CD4-positive, CD25-positive, alpha-beta regulatory T cell (primary cell): ENCODE data around the gene EXOC6. TPM values are rescaled to one million over a fixed set of nuclear protein-coding genes. Genes with fewer than 3 reads are reported as not detected.

Source experiments
- ATAC-seq, 2 donors: fragments of 150-1000 bp; cut with Tn5 transposase; one replicate each; pipeline ENCODE4 v1.10.0; 2021; ENCODE audit warnings: low read depth in 2 of 2, moderate number of reproducible peaks in 2 of 2, moderate library complexity in 1 of 2
- DNase-seq, 3 donors: peaks; one replicate each; pipeline versions ENCODE4 v3.0.0 to v3.0.0-alpha.2; 2012 to 2022; ENCODE audit warnings: mixed read lengths in 1 of 3
- H3K27ac ChIP-seq: one replicate; pipeline ENCODE4 v1.7.0; 2013; ENCODE audit warnings: mild to moderate bottlenecking, low read length; ENCODE audit not compliant: insufficient read depth, poor library complexity, severe bottlenecking
- H3K27me3 ChIP-seq: one replicate; pipeline ENCODE4 v1.7.0; 2013; ENCODE audit warnings: low read length; ENCODE audit not compliant: control insufficient read depth, insufficient read depth
- H3K36me3 ChIP-seq: one replicate; pipeline ENCODE4 v1.7.0; 2013; ENCODE audit warnings: mild to moderate bottlenecking, low read length, moderate library complexity; ENCODE audit not compliant: control insufficient read depth, insufficient read depth
- H3K4me1 ChIP-seq: 2 replicates; pipeline ENCODE4 v1.7.0; 2013; ENCODE audit warnings: mild to moderate bottlenecking, low read length; ENCODE audit not compliant: insufficient read depth, control insufficient read depth, poor library complexity, severe bottlenecking
- H3K4me3 ChIP-seq: one replicate; pipeline ENCODE4 v1.7.0; 2013; ENCODE audit warnings: low read depth, mild to moderate bottlenecking, low read length, moderate library complexity
- H3K9me3 ChIP-seq, 2 experiments: 1 replicate in 1 of 2; 2 replicates in 1 of 2; pipeline ENCODE4 v1.7.0; 2013; ENCODE audit warnings: low read length in 2 of 2, mild to moderate bottlenecking in 1 of 2, moderate library complexity in 1 of 2; ENCODE audit not compliant: control insufficient read depth in 2 of 2
- H3K27ac Mint-ChIP-seq, 3 donors: one replicate each; pipeline ENCODE4 v1.8.0; 2020 to 2022; ENCODE audit warnings: mild to moderate bottlenecking in 3 of 3, mixed read lengths in 3 of 3, moderate library complexity in 2 of 3
- H3K27me3 Mint-ChIP-seq: one replicate; pipeline ENCODE4 v1.8.0; 2022; ENCODE audit warnings: mild to moderate bottlenecking, mixed read lengths
- H3K36me3 Mint-ChIP-seq: one replicate; pipeline ENCODE4 v1.8.0; 2020; ENCODE audit warnings: mixed read lengths
- H3K4me1 Mint-ChIP-seq, 4 donors: one replicate each; pipeline ENCODE4 v1.8.0; 2020 to 2022; ENCODE audit warnings: mixed read lengths in 4 of 4, mild to moderate bottlenecking in 1 of 4
- H3K4me3 Mint-ChIP-seq, 4 donors: one replicate each; pipeline ENCODE4 v1.8.0; 2020 to 2022; ENCODE audit warnings: mild to moderate bottlenecking in 4 of 4, mixed read lengths in 4 of 4, moderate library complexity in 3 of 4
- H3K9me3 Mint-ChIP-seq, 7 donors: one replicate each; pipeline ENCODE4 v1.8.0; 2020 to 2022; ENCODE audit warnings: mixed read lengths in 7 of 7, mild to moderate bottlenecking in 3 of 7, moderate library complexity in 2 of 7
- polyA plus RNA-seq, 4 donors: library from polyadenylated mRNA; unstranded; fragments of 300-500 nt; fragmentation: Illumina TruSeq; gene quantifications; one replicate each; pipeline ENCODE4 v1.2.3, GENCODE V29; 2021
- total RNA-seq: library from RNA; stranded (reverse); gene quantifications from one replicate; pipeline ENCODE4 v1.2.3, GENCODE V29; 2022

Gene EXOC6
- total and polyA plus RNA-seq, 5 donors from 2014 or later, result 7.5 to 16.9 (median 10.0) TPM

- Mint-ChIP-seq H3K4me3 (no peak overlapping the region), H3K27ac (peak overlapping the region in 1 of 3 donors; percentile 1), H3K27me3 (no peaks in the 10 kb centered on the region), H3K36me3 (peaks cover 23% of the 10 kb centered on the region), H3K4me1 (peaks cover 0 to 4% (median 0%) of the 10 kb centered on the region in 4 donors), H3K9me3 (peaks cover 0 to 2% (median 0%) of the 10 kb centered on the region in 7 donors)
- H3K27ac ChIP-seq, result no peak overlapping the region
- no peaks in the 10 kb centered on the region for H3K9me3 ChIP-seq
- H3K36me3 ChIP-seq, result peaks cover 15% of the 10 kb centered on the region
- no peak for DNase-seq
- H3K4me3 ChIP-seq, result no peak overlapping the region
- no peaks in the 10 kb centered on the region for H3K27me3 ChIP-seq
- ATAC-seq, result no peak
- no peaks in the 10 kb centered on the region for H3K4me1 ChIP-seq
These were observed 109.1 kb downstream of the EXOC6 start for GRCh38 chr10:92957223-92958010.

GRCh38 chr10:92961638-92962037 is 113.3 kb downstream of the EXOC6 start:
- no peak overlapping the region for H3K27ac ChIP-seq
- Mint-ChIP-seq H3K9me3 (no peaks in the 10 kb centered on the region), H3K4me1 (peaks cover 0 to 4% (median 1%) of the 10 kb centered on the region in 4 donors), H3K36me3 (peaks cover 14% of the 10 kb centered on the region), H3K27me3 (no peaks in the 10 kb centered on the region), H3K4me3 (no peak overlapping the region), H3K27ac (no peak overlapping the region)
- no peak overlapping the region for H3K4me3 ChIP-seq
- H3K9me3 ChIP-seq, result no peaks in the 10 kb centered on the region
- no peak for ATAC-seq
- no peaks in the 10 kb centered on the region for H3K27me3 ChIP-seq
- no peak for DNase-seq
- H3K36me3 ChIP-seq, result peaks cover 3% of the 10 kb centered on the region
- H3K4me1 ChIP-seq, result no peaks in the 10 kb centered on the region

DNA sequence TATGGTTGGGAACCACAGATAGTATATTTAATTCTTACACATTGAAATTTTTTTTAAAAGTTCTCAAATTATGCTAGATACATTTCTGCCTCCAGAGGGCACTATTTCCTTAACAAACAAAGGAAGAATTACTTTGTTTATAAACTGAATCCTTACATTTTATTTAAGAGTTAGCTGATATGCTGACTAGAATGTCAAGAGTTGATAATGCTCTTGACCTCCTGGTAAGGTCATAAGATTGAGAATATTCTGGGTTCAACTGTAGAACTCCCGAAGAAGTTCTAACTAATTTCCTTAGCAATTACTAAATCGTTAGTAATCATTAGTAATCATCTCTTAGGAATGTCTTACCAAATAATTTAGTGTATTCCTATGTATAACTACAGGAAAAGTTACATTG is 117.0 kb downstream of the EXOC6 start:
- Histone ChIP-seq H3K36me3 (peaks cover 3% of the 10 kb centered on the region), H3K27me3 (no peaks in the 10 kb centered on the region), H3K27ac (no peak overlapping the region), H3K9me3 (no peaks in the 10 kb centered on the region), H3K4me3 (no peak overlapping the region), H3K4me1 (no peaks in the 10 kb centered on the region)
- Mint-ChIP-seq H3K4me1 (peaks cover 0 to 3% (median 0%) of the 10 kb centered on the region in 4 donors), H3K27me3 (no peaks in the 10 kb centered on the region), H3K36me3 (peaks cover 4% of the 10 kb centered on the region), H3K9me3 (no peaks in the 10 kb centered on the region), H3K4me3 (no peak overlapping the region), H3K27ac (no peak overlapping the region)
- DNase-seq, result peak in 2 of 3 donors; percentile 34 to 63
- no peak for ATAC-seq

DNA sequence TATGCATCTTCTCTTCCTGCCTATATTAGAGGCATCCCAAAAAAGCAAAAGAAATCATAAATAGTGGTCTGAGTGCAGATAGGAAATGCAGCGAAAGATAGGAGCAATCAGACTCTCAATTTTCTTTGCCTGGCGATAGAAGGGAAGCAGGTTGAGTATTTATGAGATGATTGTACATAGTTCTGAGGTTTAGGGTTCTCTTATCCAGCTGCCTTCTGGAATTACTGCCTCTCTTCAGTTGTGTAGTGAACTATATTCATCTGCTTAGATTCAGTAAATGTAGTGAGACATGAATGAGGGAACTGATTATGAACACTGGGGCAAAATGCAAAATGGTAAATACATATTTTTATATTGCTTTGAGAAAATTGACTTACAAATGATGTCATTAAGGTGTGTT is 119.3 kb downstream of the EXOC6 start:
- Mint-ChIP-seq H3K9me3 (peaks cover 0 to 2% (median 0%) of the 10 kb centered on the region in 7 donors), H3K36me3 (peaks cover 20% of the 10 kb centered on the region)

DNA sequence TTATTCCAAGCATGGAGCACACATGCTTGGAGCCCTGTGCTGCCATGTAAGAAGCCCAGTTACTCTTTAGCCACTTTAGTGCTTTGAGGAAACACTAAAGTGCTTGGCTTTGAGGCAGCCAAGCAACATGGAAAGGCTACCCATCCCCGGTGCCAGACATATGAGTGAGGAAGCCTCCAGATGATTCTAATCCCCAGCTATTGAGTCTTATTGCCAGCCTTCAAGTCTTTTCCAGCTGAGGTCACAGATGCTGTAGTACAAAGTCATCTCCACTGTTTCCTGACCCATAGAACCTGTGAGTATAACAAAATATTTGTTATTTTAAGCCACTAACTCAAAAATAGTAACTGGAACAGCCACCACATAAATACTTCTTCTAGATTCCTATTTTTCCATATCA is 120.8 kb downstream of the EXOC6 start:
- DNase-seq, result no peak
- no peaks in the 10 kb centered on the region for H3K27me3 ChIP-seq
- no peak overlapping the region for H3K27ac ChIP-seq
- Mint-ChIP-seq H3K27ac (no peak overlapping the region), H3K27me3 (no peaks in the 10 kb centered on the region), H3K9me3 (peaks cover 0 to 2% (median 0%) of the 10 kb centered on the region in 7 donors), H3K4me3 (no peak overlapping the region), H3K36me3 (peaks cover 33% of the 10 kb centered on the region), H3K4me1 (peaks cover 0 to 2% (median 0%) of the 10 kb centered on the region in 4 donors)
- no peaks in the 10 kb centered on the region for H3K4me1 ChIP-seq
- no peak overlapping the region for H3K4me3 ChIP-seq
- no peaks in the 10 kb centered on the region for H3K9me3 ChIP-seq
- no peak for ATAC-seq
- peaks cover 4% of the 10 kb centered on the region for H3K36me3 ChIP-seq

More for the DNA sequence above, 119.3 kb downstream of the EXOC6 start:
- Histone ChIP-seq H3K9me3 (no peaks in the 10 kb centered on the region), H3K36me3 (peaks cover 4% of the 10 kb centered on the region), H3K4me3 (no peak overlapping the region), H3K4me1 (no peaks in the 10 kb centered on the region), H3K27ac (no peak overlapping the region), H3K27me3 (no peaks in the 10 kb centered on the region)
- DNase-seq (no peak), ATAC-seq (no peak)
- Mint-ChIP-seq H3K4me1 (peaks cover 0 to 4% (median 0%) of the 10 kb centered on the region in 4 donors), H3K4me3 (no peak overlapping the region), H3K27me3 (no peaks in the 10 kb centered on the region), H3K27ac (no peak overlapping the region)

DNA sequence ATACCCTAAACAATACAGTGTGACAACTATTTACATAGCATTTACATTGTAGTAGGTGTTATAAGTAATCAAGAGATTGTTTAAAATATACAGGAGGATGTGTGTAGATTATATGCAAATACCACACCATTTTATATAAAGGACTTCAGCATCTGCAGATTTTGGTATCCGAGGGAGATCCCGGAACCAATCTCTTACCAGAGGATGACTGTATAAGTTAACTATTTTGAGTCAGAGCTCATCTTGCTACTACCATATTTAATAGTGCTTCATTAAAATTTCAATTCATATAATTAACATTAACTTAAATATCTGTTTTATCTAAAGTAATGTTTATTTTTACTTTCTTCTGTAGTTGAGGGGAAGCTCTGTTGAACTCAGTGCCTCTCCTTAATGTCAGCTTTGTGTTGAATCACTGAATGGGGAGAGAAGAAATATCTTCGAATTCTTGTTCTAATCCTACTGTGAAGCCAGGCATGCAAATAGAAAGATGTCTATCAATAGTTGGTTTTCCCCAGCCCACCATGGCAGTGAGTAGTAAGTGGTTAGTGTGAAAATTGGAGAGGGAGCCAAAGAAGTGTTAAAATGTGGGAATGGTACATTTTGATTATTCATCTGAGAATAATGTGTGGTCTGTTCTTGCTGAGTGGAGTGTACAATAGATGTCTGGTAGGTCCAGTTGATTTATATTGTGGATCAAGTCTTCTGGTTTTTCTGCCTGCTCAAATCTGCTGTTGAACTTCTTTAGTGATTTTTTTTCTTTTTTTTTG is 122.2 kb downstream of the EXOC6 start:
- H3K27ac Mint-ChIP-seq, result no peak overlapping the region
- Histone ChIP-seq H3K4me1 (no peaks in the 10 kb centered on the region), H3K36me3 (peaks cover 4% of the 10 kb centered on the region), H3K9me3 (no peaks in the 10 kb centered on the region), H3K27me3 (no peaks in the 10 kb centered on the region), H3K27ac (no peak overlapping the region), H3K4me3 (no peak overlapping the region)
- DNase-seq (no peak), ATAC-seq (no peak)
- H3K9me3 Mint-ChIP-seq, result peaks cover 0 to 2% (median 0%) of the 10 kb centered on the region in 7 donors
- H3K36me3 Mint-ChIP-seq, result peaks cover 33% of the 10 kb centered on the region
- H3K4me3 Mint-ChIP-seq, result no peak overlapping the region
- H3K4me1 Mint-ChIP-seq, result peaks cover 0 to 2% (median 0%) of the 10 kb centered on the region in 4 donors
- H3K27me3 Mint-ChIP-seq, result no peaks in the 10 kb centered on the region

DNA sequence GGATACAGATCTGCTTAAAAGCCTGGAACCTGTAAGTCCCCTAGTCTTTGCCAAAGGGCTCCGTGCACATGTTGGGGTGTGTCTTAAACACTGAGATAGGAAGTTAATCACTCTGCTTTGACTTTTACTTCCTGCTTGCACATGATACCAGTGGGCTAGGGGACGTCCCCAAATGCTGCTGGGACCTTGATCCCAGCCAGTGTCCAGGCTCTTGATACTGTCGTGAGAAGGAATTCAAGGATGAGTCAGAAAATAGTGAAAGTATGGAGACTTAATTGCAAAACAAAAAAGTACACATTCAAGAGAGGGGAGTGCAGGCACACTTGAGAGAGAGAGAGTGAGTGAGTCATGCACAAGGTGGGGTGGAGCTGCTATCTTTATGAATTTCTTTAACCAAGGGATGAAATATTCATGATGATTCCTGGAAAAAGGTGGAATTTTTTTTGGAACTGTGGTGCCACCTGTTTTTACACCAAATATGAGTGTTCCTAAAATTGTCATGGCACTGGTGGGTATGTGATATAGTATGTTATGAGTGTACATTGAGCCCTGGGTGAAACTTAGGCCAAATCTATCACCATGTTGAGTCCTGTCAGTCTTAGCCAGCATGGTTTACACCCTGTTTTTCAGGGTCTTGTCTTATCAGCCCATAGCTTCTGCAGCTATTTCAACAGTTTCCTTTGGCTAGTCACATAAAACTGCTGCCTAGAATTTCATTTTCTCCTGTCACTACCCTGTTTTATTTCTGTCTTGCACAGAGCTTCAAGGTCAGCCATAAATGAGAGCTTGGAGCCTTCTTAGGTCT is 123.9 kb downstream of the EXOC6 start:
- Histone ChIP-seq H3K4me3 (no peak overlapping the region), H3K9me3 (no peaks in the 10 kb centered on the region), H3K36me3 (peaks cover 4% of the 10 kb centered on the region), H3K4me1 (no peaks in the 10 kb centered on the region), H3K27ac (no peak overlapping the region), H3K27me3 (no peaks in the 10 kb centered on the region)
- H3K36me3 Mint-ChIP-seq, result peaks cover 35% of the 10 kb centered on the region
- H3K9me3 Mint-ChIP-seq, result peaks cover 0 to 2% (median 0%) of the 10 kb centered on the region in 7 donors
- no peak for ATAC-seq
- no peaks in the 10 kb centered on the region for H3K27me3 Mint-ChIP-seq
- peak in 1 of 3 donors; percentile 4 for DNase-seq
- H3K4me3 Mint-ChIP-seq, result no peak overlapping the region
- peak overlapping the region in 2 of 3 donors; percentile 36 to 53 for H3K27ac Mint-ChIP-seq
- H3K4me1 Mint-ChIP-seq, result peaks cover 0 to 2% (median 0%) of the 10 kb centered on the region in 4 donors
